Activated CD8-positive, alpha-beta memory T cell treated with anti-CD3 and anti-CD28 coated beads for 1 hour (primary cell): ENCODE data around the gene APOBEC3G.

Experiments
- DNase-seq, 2 donors: peaks; one replicate each; pipeline ENCODE4 v3.0.0-alpha.2; 2020; ENCODE audit warnings: low read depth in 1 of 2; ENCODE audit errors: extremely low read depth in 1 of 2

APOBEC3G gene

GRCh38 chr22:39090426-39091064 is 13.5 kb downstream of the APOBEC3G start:
- DNase-seq = peak; percentile 72 to 76

GRCh38 chr22:39091126-39092081 is 14.3 kb downstream of the APOBEC3G start:
- DNase-seq = no peak

- DNase-seq = no peak
Measured at GRCh38 chr22:39092111-39092862, 15.2 kb downstream of the APOBEC3G start.

GRCh38 chr22:39094717-39095389 is 17.8 kb downstream of the APOBEC3G start:
- DNase-seq = no peak

GRCh38 chr22:39095971-39096370 is 18.9 kb downstream of the APOBEC3G start:
- DNase-seq = no peak

- DNase-seq = no peak
Measured at GRCh38 chr22:39097098-39098020, 20.3 kb downstream of the APOBEC3G start, which contains the start of gene APOBEC3H. Gene APOBEC3H (plus strand): TSS chr22:39097244. CDS start chr22:39100279, 3,035 bp downstream.

- DNase-seq = no peak
Measured at GRCh38 chr22:39098026-39098425, 21.0 kb downstream of the APOBEC3G start.

GRCh38 chr22:39098576-39098975 is 21.5 kb downstream of the APOBEC3G start:
- DNase-seq = no peak

- no peak for DNase-seq
Measured at GRCh38 chr22:39101226-39101625, 24.2 kb downstream of the APOBEC3G start.

GRCh38 chr22:39103431-39103830 is 26.4 kb downstream of the APOBEC3G start:
- no peak for DNase-seq

GRCh38 chr22:39106326-39106725 is 29.3 kb downstream of the APOBEC3G start:
- DNase-seq = no peak

- no peak for DNase-seq
Measured at GRCh38 chr22:39108487-39108886, 31.4 kb downstream of the APOBEC3G start.

- DNase-seq = no peak
Measured at GRCh38 chr22:39109361-39109760, 32.3 kb downstream of the APOBEC3G start.

- no peak for DNase-seq
Measured at GRCh38 chr22:39110631-39111561, 33.8 kb downstream of the APOBEC3G start.

- no peak for DNase-seq
Measured at GRCh38 chr22:39114112-39114511, 37.0 kb downstream of the APOBEC3G start.

GRCh38 chr22:39115570-39115969 is 38.5 kb downstream of the APOBEC3G start:
- DNase-seq = no peak

- DNase-seq = no peak
Measured at GRCh38 chr22:39115977-39116621, 39.0 kb downstream of the APOBEC3G start.

GRCh38 chr22:39117585-39118191 is 40.6 kb downstream of the APOBEC3G start:
- DNase-seq = peak; percentile 36 to 48
